Urinary bladder (tissue), 4 donors: ENCODE results near the gene MDFI. TPM values are rescaled to one million over a fixed set of nuclear protein-coding genes. Genes with fewer than 3 reads are reported as not detected.

Experiments
- DNase-seq: peaks from one replicate; pipeline ENCODE4 v3.0.0-alpha.2; 2015; ENCODE audit errors: extremely low spot score
- H3K27ac ChIP-seq: one replicate; pipeline ENCODE4 v1.5.1; 2013; ENCODE audit warnings: low read depth, mild to moderate bottlenecking, moderate library complexity
- H3K36me3 ChIP-seq: one replicate; pipeline ENCODE4 v1.6.1; 2013; ENCODE audit warnings: mild to moderate bottlenecking, moderate library complexity; ENCODE audit not compliant: insufficient read depth
- H3K4me1 ChIP-seq: one replicate; pipeline ENCODE4 v1.6.1; 2013; ENCODE audit warnings: mild to moderate bottlenecking, moderate library complexity; ENCODE audit not compliant: insufficient read depth
- H3K4me3 ChIP-seq: one replicate; pipeline ENCODE4 v1.5.1; 2013; ENCODE audit warnings: low read depth, low read length
- WGBS: extraction: QIAGEN DNeasy Blood & Tissue Kit; methylation state at CpG from one replicate; pipeline ENCODE4 v1.1.7; 2013; 5-methylcytosine and 5-hydroxymethylcytosine counted together
- polyA plus RNA-seq: library from polyadenylated mRNA; stranded (reverse); fragments of 200-250 nt; gene quantifications from one replicate; pipeline ENCODE4 v1.2.3, GENCODE V29; 2013
- total RNA-seq: library from RNA; depleted of rRNA; stranded (reverse); fragments of >200 nt; gene quantifications from one replicate; pipeline ENCODE4 v1.2.3, GENCODE V29; 2014
- donor health status: healthy with polysubstance abuse.
- donor health status: healthy.

Gene MDFI
- total and polyA plus RNA-seq, 2 donors, result 20.6 to 32.6 TPM

DNA sequence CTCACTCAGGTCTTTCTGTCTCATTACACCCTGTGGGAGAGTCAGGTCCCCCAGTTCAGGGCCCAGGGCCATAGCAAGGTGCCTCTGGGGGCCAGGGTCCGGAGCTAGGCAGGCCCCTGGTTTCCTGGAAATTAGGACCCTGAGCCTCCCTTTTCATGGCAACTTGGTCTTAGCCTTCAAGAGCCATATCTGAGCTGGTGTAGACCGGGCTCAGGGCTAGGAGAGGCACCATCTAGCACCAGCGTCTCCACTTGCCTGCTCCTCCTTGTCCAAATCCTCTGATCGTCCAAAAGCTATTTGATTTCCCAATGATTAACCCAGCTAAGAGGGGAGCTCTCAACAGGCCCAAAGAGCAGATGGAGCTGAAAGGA, 5.6 kb downstream of the MDFI start:
- DNase-seq, result no peak
- no peaks in the 10 kb centered on the region for H3K4me1 ChIP-seq
- 79% methylated on average over 4 of the region's 4 CpGs for WGBS
- no peaks in the 10 kb centered on the region for H3K36me3 ChIP-seq
- H3K27ac ChIP-seq, result no peak overlapping the region
- no peak overlapping the region for H3K4me3 ChIP-seq

DNA sequence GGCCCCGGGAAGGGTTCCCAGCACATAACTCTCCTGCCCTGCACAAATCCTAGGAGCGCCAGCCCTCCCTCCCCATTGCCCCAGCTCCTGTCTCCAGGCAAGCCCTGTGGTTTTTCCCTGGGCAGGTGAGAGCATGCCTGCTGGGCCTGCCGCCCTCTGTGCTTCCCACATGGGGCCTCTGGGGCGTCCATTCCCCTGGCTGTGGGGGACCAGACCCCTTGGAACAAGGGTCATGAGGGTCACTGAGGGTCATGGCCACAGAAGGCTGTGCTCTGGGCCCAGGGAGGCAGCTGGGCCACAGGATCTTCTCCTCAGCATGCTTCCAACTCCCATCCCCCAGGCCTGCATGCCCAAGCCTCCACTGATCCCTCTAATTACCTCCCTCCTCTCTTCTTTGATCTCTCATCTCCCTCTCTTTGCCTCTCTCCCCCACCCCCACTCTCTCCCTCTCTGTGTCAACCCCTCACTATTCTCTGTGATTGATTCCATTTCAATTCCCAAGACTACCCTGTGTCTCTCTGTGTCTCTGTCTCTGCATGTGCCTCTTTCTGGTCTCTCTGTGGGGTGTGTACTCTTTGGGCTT, 6.1 kb downstream of the MDFI start:
- H3K36me3 ChIP-seq, result no peaks in the 10 kb centered on the region
- no peak for DNase-seq
- WGBS, result 75% methylated on average over 4 of the region's 4 CpGs
- H3K4me1 ChIP-seq, result no peaks in the 10 kb centered on the region
- no peak overlapping the region for H3K27ac ChIP-seq
- no peak overlapping the region for H3K4me3 ChIP-seq

DNA sequence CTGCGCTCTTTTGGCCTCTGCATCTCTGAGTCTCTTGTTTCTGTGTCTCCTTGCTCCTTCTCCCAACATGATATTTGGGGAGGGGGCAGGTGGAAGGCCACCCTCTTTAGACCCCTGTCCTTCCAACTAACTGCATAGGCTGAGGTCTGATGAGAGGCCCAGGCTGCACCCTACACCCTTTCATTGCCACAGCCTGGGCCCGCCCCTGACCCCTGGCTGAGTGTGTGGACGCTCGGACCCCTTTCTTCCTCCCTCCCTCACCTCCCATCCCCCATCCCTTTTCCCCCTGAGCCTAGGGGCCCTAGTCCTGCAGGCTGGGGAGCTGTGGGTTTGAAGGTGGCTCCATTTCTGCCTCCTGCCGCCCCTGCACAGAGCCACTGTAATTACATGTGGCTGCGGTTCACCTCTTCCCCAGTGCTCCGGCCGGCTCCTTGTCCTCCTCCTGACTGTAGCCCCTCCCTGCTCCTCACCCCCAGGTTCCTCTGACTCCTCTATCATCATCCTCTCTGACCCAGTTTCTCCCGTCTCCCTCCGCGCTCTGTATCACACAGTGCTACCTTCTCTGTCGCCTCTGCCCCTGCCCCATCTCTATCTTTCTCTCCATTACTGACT, 6.8 kb downstream of the MDFI start:
- no peak overlapping the region for H3K4me3 ChIP-seq
- H3K36me3 ChIP-seq, result no peaks in the 10 kb centered on the region
- no peak overlapping the region for H3K27ac ChIP-seq
- H3K4me1 ChIP-seq, result no peaks in the 10 kb centered on the region
- WGBS, result 76% methylated on average over 12 of the region's 12 CpGs
- DNase-seq, result no peak

DNA sequence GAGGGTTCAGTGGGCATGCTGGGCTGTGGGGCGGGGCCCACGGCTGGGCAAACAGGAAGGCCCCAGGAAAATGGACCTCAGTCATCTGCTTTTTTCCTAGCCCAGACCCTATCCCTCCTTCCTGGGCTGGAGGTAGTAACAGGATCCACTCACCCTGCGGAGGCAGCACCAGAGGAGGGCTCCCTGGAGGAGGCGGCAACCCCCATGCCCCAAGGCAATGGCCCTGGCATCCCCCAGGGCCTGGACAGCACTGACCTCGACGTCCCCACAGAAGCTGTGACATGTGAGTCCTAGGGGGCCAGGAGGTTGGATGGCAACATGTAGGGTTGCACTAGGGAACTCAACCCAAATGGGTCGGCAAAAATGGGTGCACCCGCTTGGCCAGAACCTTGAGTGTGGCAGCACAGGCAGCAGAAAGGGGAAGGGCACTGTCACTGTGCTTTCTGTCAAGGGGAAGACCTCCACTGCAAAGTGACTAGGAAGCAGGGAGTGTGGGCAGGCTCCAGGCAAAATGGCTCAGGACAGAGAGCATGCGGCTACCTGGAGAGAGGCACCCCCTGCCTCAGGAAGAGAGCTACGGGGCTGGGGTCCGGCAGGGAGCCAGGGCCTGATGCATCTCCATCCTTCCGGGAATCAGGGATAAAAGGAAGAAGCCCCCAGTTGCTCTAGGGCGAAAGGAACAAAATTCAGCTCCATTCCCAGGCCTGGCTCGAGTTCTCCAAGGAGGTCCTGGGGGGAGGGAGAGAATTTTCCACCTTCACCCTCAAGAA, 7.9 kb downstream of the MDFI start:
- Histone ChIP-seq H3K27ac (no peak overlapping the region), H3K36me3 (no peaks in the 10 kb centered on the region), H3K4me3 (no peak overlapping the region), H3K4me1 (no peaks in the 10 kb centered on the region)
- 88% methylated on average over 14 of the region's 14 CpGs for WGBS
- DNase-seq, result no peak

DNA sequence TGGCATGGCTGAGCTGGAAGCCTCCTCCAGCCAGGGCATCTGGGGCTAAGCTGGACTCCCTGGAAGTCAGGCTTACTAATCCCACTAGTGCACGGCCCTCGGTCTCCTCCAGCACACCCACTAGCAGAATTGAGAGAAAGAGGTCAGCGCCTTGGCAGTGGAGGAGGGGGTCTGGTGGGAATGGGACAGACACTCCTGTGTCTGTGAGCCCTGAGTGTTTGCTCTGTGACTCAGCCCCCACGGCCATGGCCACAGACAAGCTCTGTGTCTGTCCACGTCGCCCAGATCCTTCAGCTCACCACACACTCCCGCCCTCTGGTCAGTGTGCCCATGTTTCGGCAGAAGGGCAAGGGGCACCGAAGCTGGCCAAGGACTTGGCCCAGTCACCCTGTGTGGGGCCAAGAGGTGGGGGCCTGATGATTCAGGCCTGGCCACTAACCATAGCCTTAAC, 8.8 kb downstream of the MDFI start:
- 80% methylated on average over 9 of the region's 9 CpGs for WGBS
- Histone ChIP-seq H3K4me3 (no peak overlapping the region), H3K36me3 (no peaks in the 10 kb centered on the region), H3K4me1 (no peaks in the 10 kb centered on the region), H3K27ac (no peak overlapping the region)
- no peak for DNase-seq

DNA sequence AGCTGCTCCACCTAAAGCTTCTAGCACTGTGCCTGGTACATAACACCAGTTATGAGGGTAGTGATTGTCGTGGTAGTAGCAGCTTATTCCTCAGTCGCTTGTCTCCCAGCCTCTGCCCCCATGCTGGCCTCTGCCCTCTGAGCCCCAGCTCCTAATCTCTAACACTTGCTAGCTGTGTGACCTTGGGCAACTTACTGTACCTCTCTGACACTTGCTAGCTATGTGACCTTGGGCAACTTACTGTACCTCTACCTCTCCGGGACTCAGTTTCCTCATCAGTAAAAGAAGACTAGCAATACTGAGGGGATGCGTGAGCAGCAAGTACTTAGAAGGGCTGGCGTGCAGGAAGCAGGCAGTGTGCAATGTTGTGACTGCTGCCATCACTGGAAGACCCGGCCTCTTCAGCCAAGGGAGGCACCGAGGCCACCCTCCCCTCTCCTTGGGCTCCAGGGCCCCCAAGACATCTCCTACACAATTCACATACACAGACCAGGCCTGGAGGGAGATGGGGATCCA, 9.9 kb downstream of the MDFI start:
- DNase-seq, result no peak
- Histone ChIP-seq H3K36me3 (no peaks in the 10 kb centered on the region), H3K4me3 (no peak overlapping the region), H3K4me1 (no peaks in the 10 kb centered on the region), H3K27ac (no peak overlapping the region)
- WGBS, result 84% methylated on average over 7 of the region's 7 CpGs

DNA sequence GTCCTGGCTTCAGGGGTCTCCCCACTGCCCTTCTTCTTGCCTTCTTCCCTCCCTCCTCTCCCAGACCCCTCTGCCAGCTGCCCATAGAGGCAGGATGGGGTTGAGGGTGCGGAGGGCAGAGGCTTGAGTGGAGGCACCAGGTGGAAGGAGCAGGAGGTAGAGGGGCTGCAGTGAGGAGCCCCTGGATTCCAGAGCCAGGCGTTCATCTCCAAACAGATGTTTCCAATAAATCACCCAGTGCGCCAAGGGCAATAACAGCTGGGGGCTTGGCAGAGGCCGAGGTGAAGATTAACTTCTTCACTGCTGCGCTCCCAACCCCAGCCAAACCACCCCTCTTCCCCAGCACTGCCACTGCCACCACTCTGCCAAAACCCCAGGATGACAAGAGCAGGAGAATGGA, 10.7 kb downstream of the MDFI start:
- no peak for DNase-seq
- no peaks in the 10 kb centered on the region for H3K36me3 ChIP-seq
- H3K4me3 ChIP-seq, result no peak overlapping the region
- no peak overlapping the region for H3K27ac ChIP-seq
- no peaks in the 10 kb centered on the region for H3K4me1 ChIP-seq
- WGBS, result 53% methylated on average over 5 of the region's 5 CpGs

DNA sequence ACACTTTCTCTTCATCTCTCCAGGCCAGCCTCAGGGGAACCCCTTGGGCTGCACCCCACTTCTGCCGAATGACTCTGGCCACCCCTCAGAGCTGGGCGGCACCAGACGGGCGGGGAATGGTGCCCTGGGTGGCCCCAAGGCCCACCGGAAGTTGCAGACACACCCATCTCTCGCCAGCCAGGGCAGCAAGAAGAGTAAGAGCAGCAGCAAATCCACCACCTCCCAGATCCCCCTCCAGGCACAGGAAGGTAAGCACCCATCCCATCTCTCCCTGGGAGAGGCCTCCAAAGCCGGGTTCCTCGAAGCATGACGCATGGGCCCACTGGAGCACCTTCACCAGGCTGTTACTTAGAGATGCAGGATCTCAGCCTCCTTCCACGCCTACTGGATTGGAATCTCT, 11.3 kb downstream of the MDFI start:
- H3K36me3 ChIP-seq, result no peaks in the 10 kb centered on the region
- no peak overlapping the region for H3K27ac ChIP-seq
- no peaks in the 10 kb centered on the region for H3K4me1 ChIP-seq
- whole genome bisulfite sequencing, result 84% methylated on average over 10 of the region's 10 CpGs
- no peak overlapping the region for H3K4me3 ChIP-seq
- DNase-seq, result no peak

DNA sequence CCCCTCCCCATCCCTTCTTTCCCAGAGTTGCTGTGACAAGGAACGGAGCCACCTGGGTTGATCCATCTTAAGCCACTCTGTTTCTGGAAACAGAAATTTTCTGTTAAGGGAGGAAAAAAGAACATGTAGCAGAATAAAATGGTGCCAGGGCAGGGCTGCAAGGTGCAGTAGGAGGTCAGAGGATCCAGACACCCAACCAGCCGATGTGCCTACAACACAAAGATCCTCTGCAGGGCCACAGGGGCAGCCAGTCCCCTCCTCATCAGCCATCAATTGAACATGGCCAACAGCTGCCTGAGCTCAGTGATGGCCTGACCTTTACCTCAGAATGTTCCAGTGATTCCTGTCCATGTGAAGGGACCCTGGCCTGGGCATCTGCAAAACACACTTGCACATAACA, 11.9 kb downstream of the MDFI start:
- WGBS, result 95% methylated on average over 2 of the region's 2 CpGs
- no peak for DNase-seq

DNA sequence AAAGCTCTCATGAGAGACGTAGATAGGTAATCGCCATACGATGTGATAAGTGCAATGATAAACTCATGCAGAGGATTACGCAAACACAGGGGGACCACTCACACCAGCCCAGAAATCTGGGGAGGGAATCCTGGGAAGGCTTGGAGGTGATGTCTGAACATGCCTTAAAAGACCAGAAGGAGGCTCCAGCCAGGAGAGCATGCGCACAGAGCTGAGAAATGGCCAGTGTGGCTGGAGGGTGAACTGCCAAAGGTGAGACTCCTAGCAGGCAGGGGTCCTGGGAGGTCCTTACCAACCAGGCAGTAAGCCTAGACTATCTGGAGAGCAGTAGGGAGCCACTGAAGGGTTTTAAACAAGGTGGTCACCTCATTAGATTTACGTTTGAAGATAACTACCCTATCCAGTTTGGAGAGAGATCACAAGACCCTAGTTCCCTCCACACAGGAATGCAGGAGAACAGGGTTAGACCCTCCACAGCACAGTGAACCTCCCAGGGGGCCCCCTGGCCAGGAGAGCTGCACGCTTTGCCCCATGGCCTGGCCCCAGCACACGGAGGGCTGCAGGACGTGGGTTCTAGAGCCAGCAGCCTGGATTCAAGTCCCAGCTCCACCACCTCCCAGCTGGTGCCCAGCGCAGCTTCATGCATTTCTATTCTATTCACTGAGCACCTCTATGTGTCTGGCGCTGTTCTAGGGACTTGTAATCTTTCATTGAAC, 13.1 kb downstream of the MDFI start:
- no peaks in the 10 kb centered on the region for H3K36me3 ChIP-seq
- 83% methylated on average over 11 of the region's 11 CpGs for WGBS
- no peak overlapping the region for H3K4me3 ChIP-seq
- DNase-seq, result no peak
- H3K27ac ChIP-seq, result no peak overlapping the region
- no peaks in the 10 kb centered on the region for H3K4me1 ChIP-seq

More for the DNA sequence above, 11.9 kb downstream of the MDFI start:
- H3K4me1 ChIP-seq, result no peaks in the 10 kb centered on the region
- H3K4me3 ChIP-seq, result no peak overlapping the region
- H3K27ac ChIP-seq, result no peak overlapping the region
- H3K36me3 ChIP-seq, result no peaks in the 10 kb centered on the region

DNA sequence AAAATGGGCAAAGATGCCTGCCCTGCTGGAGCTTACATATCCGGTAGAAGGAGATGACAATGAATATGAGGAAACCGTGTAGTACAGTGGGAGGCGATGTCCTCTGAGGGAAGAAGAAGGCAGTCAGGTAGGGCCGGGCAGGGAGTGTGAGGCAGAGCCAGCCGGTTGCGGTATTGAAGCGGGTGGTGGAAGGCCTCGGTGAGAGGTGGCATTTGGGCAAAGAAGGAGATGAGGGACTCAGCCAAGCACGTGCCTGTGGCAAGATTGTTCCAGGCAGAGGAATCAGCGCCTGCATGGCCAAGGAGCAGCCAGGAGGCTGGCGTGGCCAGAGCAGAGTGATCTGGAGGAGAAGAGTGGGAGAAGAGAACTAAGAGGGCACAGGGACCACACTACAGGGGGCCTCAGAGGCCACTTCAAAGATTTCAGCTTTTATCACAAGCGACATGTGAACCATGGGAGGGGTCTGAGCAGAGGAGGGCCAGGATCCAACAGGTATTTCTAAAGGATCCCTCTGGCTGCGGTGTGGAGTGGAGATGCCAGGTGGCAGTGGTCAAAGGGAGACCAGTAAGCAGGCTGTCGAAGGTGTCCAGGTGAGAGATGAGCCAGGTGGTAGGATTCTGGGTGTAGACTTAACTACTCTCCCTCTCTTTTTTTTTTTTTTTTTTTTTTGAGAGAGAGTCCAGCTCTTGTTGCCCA, 13.8 kb downstream of the MDFI start:
- no peaks in the 10 kb centered on the region for H3K4me1 ChIP-seq
- no peak overlapping the region for H3K27ac ChIP-seq
- H3K36me3 ChIP-seq, result no peaks in the 10 kb centered on the region
- DNase-seq, result no peak
- no peak overlapping the region for H3K4me3 ChIP-seq
- 91% methylated on average over 14 of the region's 14 CpGs for WGBS

DNA sequence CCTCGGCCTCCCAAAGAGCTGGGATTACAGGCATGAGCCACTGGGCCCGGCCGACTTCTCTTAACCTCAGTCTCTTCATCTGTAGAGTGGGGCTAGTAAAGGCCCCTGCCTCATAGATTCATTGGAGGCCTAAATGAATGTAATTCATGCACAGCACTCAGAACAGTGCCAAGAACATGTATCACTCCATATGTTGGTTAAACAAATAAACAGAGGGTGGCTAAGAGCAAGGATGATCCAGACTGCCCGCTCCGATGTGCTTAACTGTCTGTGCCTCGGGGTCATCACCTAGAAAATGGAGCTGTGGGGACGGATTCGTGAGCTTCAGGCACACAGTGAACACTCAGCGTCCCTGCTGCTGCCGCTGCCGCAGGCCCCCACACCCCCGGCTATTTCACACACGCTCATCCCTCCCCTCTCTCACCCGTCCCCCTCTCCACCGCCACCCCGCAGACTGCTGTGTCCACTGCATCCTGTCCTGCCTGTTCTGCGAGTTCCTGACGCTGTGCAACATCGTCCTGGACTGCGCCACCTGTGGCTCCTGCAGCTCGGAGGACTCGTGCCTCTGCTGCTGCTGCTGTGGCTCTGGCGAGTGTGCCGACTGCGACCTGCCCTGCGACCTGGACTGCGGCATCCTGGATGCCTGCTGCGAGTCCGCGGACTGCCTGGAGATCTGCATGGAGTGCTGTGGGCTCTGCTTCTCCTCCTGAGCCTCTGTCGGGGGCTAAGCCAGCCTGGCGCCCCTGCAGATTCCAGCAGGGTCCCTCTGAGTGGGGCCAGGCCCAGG, 14.8 kb downstream of the MDFI start:
- H3K36me3 ChIP-seq, result no peaks in the 10 kb centered on the region
- no peak overlapping the region for H3K27ac ChIP-seq
- DNase-seq, result no peak
- H3K4me3 ChIP-seq, result no peak overlapping the region
- WGBS, result 79% methylated on average over 32 of the region's 32 CpGs
- H3K4me1 ChIP-seq, result no peaks in the 10 kb centered on the region
